Upper lobe of right lung (tissue), 1 donor: ENCODE data around the gene RPTOR. TPM values are rescaled to one million over a fixed set of nuclear protein-coding genes. Genes with fewer than 3 reads are reported as not detected.

Experiments
- ATAC-seq: fragments of 200-7000 bp; cut with Tn5 transposase; one replicate; pipeline ENCODE4 v1.9.1; 2020; ENCODE audit warnings: mild to moderate bottlenecking, moderate library complexity
- DNase-seq: peaks from one replicate; pipeline ENCODE4 v3.0.0-alpha.2; 2020
- H3K27ac ChIP-seq: fragments of 200-600 bp; one replicate; pipeline ENCODE4 v1.8.0; 2022
- H3K27me3 ChIP-seq: fragments of 200-600 bp; one replicate; pipeline ENCODE4 v1.8.0; 2022; ENCODE audit warnings: mild to moderate bottlenecking
- H3K36me3 ChIP-seq: fragments of 200-600 bp; one replicate; pipeline ENCODE4 v1.8.0; 2022
- H3K4me1 ChIP-seq: fragments of 200-600 bp; one replicate; pipeline ENCODE4 v1.8.0; 2022
- H3K4me3 ChIP-seq: fragments of 200-600 bp; one replicate; pipeline ENCODE4 v1.8.0; 2022; ENCODE audit warnings: mild to moderate bottlenecking
- H3K9me3 ChIP-seq: fragments of 200-600 bp; one replicate; pipeline ENCODE4 v1.8.0; 2022
- CTCF ChIP-seq: fragments of 200-600 bp; IDR thresholded peaks from one replicate; pipeline ENCODE4 v1.8.0; 2022; ENCODE audit warnings: antibody characterized with exemption
- intact Hi-C: fragments of 100-400 bp; cut with DNase I; formaldehyde crosslinking; loops from one replicate; pipeline ENCODE4 v1.11.0; 2022
- total RNA-seq: library from RNA; stranded (reverse); fragmentation: NEBNext Ultra II Directional; extraction: Animal tissue kit (Norgen Biotek cat#: 25700); gene quantifications from one replicate; pipeline ENCODE4 v1.2.1, GENCODE V29; 2021
- donor health status: DM: no; HTN: yes; CAD: no; lungs with severe emphysema.

RPTOR gene
- total RNA-seq, 1 donor from 2014 or later, result 35.4 TPM

- DNase-seq (no peak), ATAC-seq (no peak)
- intact Hi-C loops, result no loop called here
- Histone ChIP-seq H3K9me3 (no peaks in the 10 kb centered on the region), H3K36me3 (no peaks in the 10 kb centered on the region), H3K4me3 (no peak overlapping the region), H3K27ac (no peak overlapping the region), H3K27me3 (no peaks in the 10 kb centered on the region), H3K4me1 (peaks cover 19% of the 10 kb centered on the region)
- TF ChIP-seq CTCF, result no peak
Measured at GRCh38 chr17:80681215-80681614, 136.6 kb downstream of the RPTOR start.

GRCh38 chr17:80682372-80682771 is 137.7 kb downstream of the RPTOR start:
- Histone ChIP-seq H3K9me3 (no peaks in the 10 kb centered on the region), H3K36me3 (no peaks in the 10 kb centered on the region), H3K27me3 (no peaks in the 10 kb centered on the region), H3K4me3 (no peak overlapping the region), H3K27ac (no peak overlapping the region), H3K4me1 (peaks cover 19% of the 10 kb centered on the region)
- no peak for ATAC-seq
- intact Hi-C loops, result no loop called here
- no peak for DNase-seq
- no peak for TF ChIP-seq CTCF

GRCh38 chr17:80683625-80684104 is 139.0 kb downstream of the RPTOR start:
- no peak for TF ChIP-seq CTCF
- DNase-seq (no peak), ATAC-seq (no peak)
- peaks cover 16% of the 10 kb centered on the region for H3K4me1 ChIP-seq
- no peaks in the 10 kb centered on the region for H3K9me3 ChIP-seq
- no peaks in the 10 kb centered on the region for H3K27me3 ChIP-seq
- no peak overlapping the region for H3K4me3 ChIP-seq
- H3K27ac ChIP-seq, result no peak overlapping the region
- intact Hi-C loops, result no loop called here
- H3K36me3 ChIP-seq, result no peaks in the 10 kb centered on the region

- TF ChIP-seq CTCF, result no peak
Measured at GRCh38 chr17:80687839-80688238, 143.2 kb downstream of the RPTOR start.

GRCh38 chr17:80689129-80689619 is 144.5 kb downstream of the RPTOR start:
- Histone ChIP-seq H3K4me3 (no peak overlapping the region), H3K9me3 (no peaks in the 10 kb centered on the region), H3K27me3 (no peaks in the 10 kb centered on the region), H3K4me1 (no peaks in the 10 kb centered on the region), H3K36me3 (no peaks in the 10 kb centered on the region), H3K27ac (no peak overlapping the region)
- intact Hi-C loops, result no loop called here
- ATAC-seq, result no peak
- DNase-seq, result no peak
- no peak for TF ChIP-seq CTCF

More at GRCh38 chr17:80687839-80688238, 143.2 kb downstream of the RPTOR start:
- no peak overlapping the region for H3K4me3 ChIP-seq
- DNase-seq, result no peak
- H3K27me3 ChIP-seq, result no peaks in the 10 kb centered on the region
- intact Hi-C loops, result no loop called here
- H3K4me1 ChIP-seq, result no peaks in the 10 kb centered on the region
- H3K9me3 ChIP-seq, result no peaks in the 10 kb centered on the region
- no peak overlapping the region for H3K27ac ChIP-seq
- no peaks in the 10 kb centered on the region for H3K36me3 ChIP-seq
- ATAC-seq, result peak; percentile 71

- no peaks in the 10 kb centered on the region for H3K36me3 ChIP-seq
- no peak overlapping the region for H3K27ac ChIP-seq
- intact Hi-C loops, result no loop called here
- no peaks in the 10 kb centered on the region for H3K9me3 ChIP-seq
- no peak for TF ChIP-seq CTCF
- no peaks in the 10 kb centered on the region for H3K4me1 ChIP-seq
- ATAC-seq, result no peak
- H3K27me3 ChIP-seq, result no peaks in the 10 kb centered on the region
- no peak for DNase-seq
- no peak overlapping the region for H3K4me3 ChIP-seq
Measured at GRCh38 chr17:80691784-80692183, 147.1 kb downstream of the RPTOR start.
